SK-N-SH (cell line): ENCODE measurements around the gene P4HA1. TPM values are rescaled to one million over a fixed set of nuclear protein-coding genes. Genes with fewer than 3 reads are reported as not detected.
"Not testable (repeated sequence)": the region's sequence is repeated elsewhere in the genome, so short reads cannot be mapped to it uniquely, and the experiment has no call there.

Experiments
- CTCF ChIA-PET: fragments of 300-600, 350-600 bp; formaldehyde crosslinking; extraction: SDS; loops from one replicate; lab custom pipeline; 2021; lab: Yijun Ruan, JAX
- POLR2A ChIA-PET: fragments of 350-600 bp; sonication (Branson Sonifier 250); formaldehyde crosslinking; extraction: SDS; loops from one replicate; lab custom pipeline; 2020; ENCODE audit warnings: antibody characterized with exemption, inconsistent platforms; lab: Yijun Ruan, JAX
- DNase-seq: peaks from one replicate; pipeline ENCODE4 v3.0.0; 2012
- H2AFZ ChIP-seq: fragments of 200-600 bp; sonication (generic); 2 replicates; pipeline ENCODE4 v1.8.1; 2016; ENCODE audit warnings: antibody characterized with exemption, mild to moderate bottlenecking, low read depth
- H3F3A ChIP-seq: fragments of 200-600 bp; sonication (generic); replicated peaks from 2 replicates; pipeline ENCODE3; 2016; ENCODE audit warnings: antibody characterized with exemption, mild to moderate bottlenecking; ENCODE audit not compliant: insufficient read depth
- H3K27ac ChIP-seq, 2 experiments: fragments of 200-500 bp in 1 of 2; fragments of 200-600 bp in 1 of 2; sonication (Bioruptor generic) in 1 of 2; sonication (generic), shearing (Covaris generic) in 1 of 2; 2 replicates each; pipeline versions ENCODE4 v1.5.1 to v1.6.1; 2014 to 2016; ENCODE audit warnings: low read depth in 2 of 2, inconsistent platforms in 1 of 2, low read length in 1 of 2, mild to moderate bottlenecking in 1 of 2, mixed read lengths in 1 of 2
- H3K27me3 ChIP-seq: fragments of 200-600 bp; sonication (generic), shearing (Covaris generic); 2 replicates; pipeline ENCODE4 v1.6.1; 2016; ENCODE audit warnings: mixed run types; ENCODE audit not compliant: insufficient read depth
- H3K36me3 ChIP-seq, 2 experiments: fragments of 200-500 bp in 1 of 2; fragments of 200-600 bp in 1 of 2; sonication (Bioruptor generic) in 1 of 2; sonication (generic) in 1 of 2; replicated peaks in 1 of 2; 2 replicates each; pipeline versions ENCODE3 to v1.5.1; 2014 to 2016; ENCODE audit warnings: low read length in 1 of 2, mild to moderate bottlenecking in 1 of 2; ENCODE audit not compliant: insufficient read depth in 2 of 2, control insufficient read depth in 1 of 2
- H3K4me1 ChIP-seq, 2 experiments: fragments of 200-500 bp in 1 of 2; fragments of 200-600 bp in 1 of 2; sonication (Bioruptor generic) in 1 of 2; sonication (generic), shearing (Covaris generic) in 1 of 2; 2 replicates each; pipeline versions ENCODE4 v1.5.1 to v1.6.1; 2014 to 2016; ENCODE audit warnings: low read depth in 1 of 2, low read length in 1 of 2, mixed run types in 1 of 2; ENCODE audit not compliant: insufficient read depth in 2 of 2, control insufficient read depth in 1 of 2
- H3K4me2 ChIP-seq: fragments of 200-600 bp; sonication (generic), shearing (Covaris generic); 2 replicates; pipeline ENCODE4 v1.6.1; 2017; ENCODE audit warnings: mixed run types
- H3K4me3 ChIP-seq, 2 experiments: fragments of 200-500 bp in 1 of 2; fragments of 200-600 bp in 1 of 2; sonication (Bioruptor generic) in 1 of 2; sonication (generic), shearing (Covaris generic) in 1 of 2; 2 replicates each; pipeline versions ENCODE4 v1.5.1 to v1.8.1; 2014 to 2016; ENCODE audit warnings: low read depth in 2 of 2, inconsistent platforms in 1 of 2, low read length in 1 of 2, mild to moderate bottlenecking in 1 of 2, mixed read lengths in 1 of 2, moderate library complexity in 1 of 2
- H3K79me2 ChIP-seq: fragments of 200-600 bp; sonication (generic); 2 replicates; pipeline ENCODE4 v1.8.1; 2017; ENCODE audit warnings: mild to moderate bottlenecking; ENCODE audit not compliant: insufficient read depth
- H3K9ac ChIP-seq: fragments of 200-600 bp; sonication (generic); 2 replicates; pipeline ENCODE4 v1.6.1; 2017; ENCODE audit warnings: mixed run types
- H3K9me2 ChIP-seq: fragments of 200-600 bp; sonication (generic); 2 replicates; pipeline ENCODE4 v1.6.1; 2017; ENCODE audit warnings: mixed run types
- H3K9me3 ChIP-seq: fragments of 200-600 bp; sonication (generic); 2 replicates; pipeline ENCODE4 v1.6.1; 2017; ENCODE audit warnings: mixed run types, mild to moderate bottlenecking, moderate library complexity
- H4K20me1 ChIP-seq: fragments of 200-600 bp; sonication (generic); 2 replicates; pipeline ENCODE4 v1.6.1; 2017; ENCODE audit warnings: mild to moderate bottlenecking, mixed run types; ENCODE audit not compliant: insufficient read depth
- MXI1 ChIP-seq: IDR thresholded peaks from 2 replicates; pipeline ENCODE4 v1.6.1; 2012; ENCODE audit warnings: mild to moderate bottlenecking, low read depth, low read length, improper control_type of control experiment
- NFIC ChIP-seq: IDR thresholded peaks from 2 replicates; pipeline ENCODE4 v1.4.0; 2012; ENCODE audit warnings: borderline replicate concordance
- WGBS: methylation state at CpG from one replicate; pipeline ENCODE4 v1.1.6; 2017; ENCODE audit warnings: low lambda C conversion rate; 5-methylcytosine and 5-hydroxymethylcytosine counted together
- polyA plus RNA-seq, 3 experiments: library from polyadenylated mRNA; depleted of rRNA; stranded (reverse); fragments of >200 nt; gene quantifications; 2 replicates each; pipeline ENCODE4 v1.2.3, GENCODE V29; 2012

Gene P4HA1
- polyA plus RNA-seq, 1 of the 3 experiments (the other 2 are of a cell fraction): 34.8 TPM

- Histone ChIP-seq H3K27ac (no peak overlapping the region), H3K79me2 (no peaks in the 10 kb centered on the region), H3K4me2 (no peak overlapping the region), H3F3A (peaks cover 9% of the 10 kb centered on the region), H3K9me3 (peaks cover 9% of the 10 kb centered on the region; the same call in 1 of the 2 replicates), H3K9ac (no peak overlapping the region), H3K9me2 (no peaks in the 10 kb centered on the region), H3K4me3 (no peak overlapping the region), H4K20me1 (no peaks in the 10 kb centered on the region)
- WGBS: 62% methylated on average over 2 of the region's 2 CpGs
- CTCF ChIA-PET: no interaction called here
- TF ChIP-seq NFIC (no peak), MXI1 (no peak)
- TF ChIP-seq, all 33 proteins: peak for 0
- H3K36me3 ChIP-seq: peaks cover 0 to 18% of the 10 kb centered on the region in 2 experiments
- H3K4me1 ChIP-seq: no peaks in the 10 kb centered on the region
- DNase-seq: no peak
- H3K27me3 ChIP-seq: no peaks in the 10 kb centered on the region
- POLR2A ChIA-PET: no interaction called here
- no peak overlapping the region for H2AFZ ChIP-seq
Observed at GRCh38 chr10:72997099-72997498, 99.6 kb downstream of the P4HA1 start.

DNA sequence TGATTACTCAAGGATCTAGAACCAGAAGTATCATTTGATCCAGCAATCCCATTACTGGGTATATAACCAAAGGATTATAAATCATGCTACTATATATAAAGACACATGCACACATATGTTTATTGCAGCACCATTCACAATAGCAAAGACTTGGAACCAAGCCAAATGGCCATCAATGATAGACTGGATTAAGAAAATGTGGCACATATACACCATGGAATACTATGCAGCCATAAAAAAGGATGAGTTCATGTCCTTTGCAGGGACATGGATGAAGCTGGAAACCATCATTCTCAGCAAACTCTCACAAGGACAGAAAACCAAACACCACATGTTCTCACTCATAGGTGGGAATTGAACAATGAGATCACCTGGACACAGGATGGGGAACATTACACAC is 101.2 kb downstream of the P4HA1 start:
- POLR2A ChIA-PET, H3K9me2 ChIP-seq, DNase-seq, H3K27me3 ChIP-seq, CTCF ChIA-PET, H4K20me1 ChIP-seq, H3K4me2 ChIP-seq, H2AFZ ChIP-seq, H3F3A ChIP-seq, H3K9ac ChIP-seq, H3K36me3 ChIP-seq, H3K4me3 ChIP-seq, H3K79me2 ChIP-seq, H3K9me3 ChIP-seq, H3K4me1 ChIP-seq, H3K27ac ChIP-seq: not testable (repeated sequence)

GRCh38 chr10:72989771-72990170 is 106.9 kb downstream of the P4HA1 start:
- H3K4me1 ChIP-seq, DNase-seq, H2AFZ ChIP-seq, H3K27me3 ChIP-seq, H3K9me3 ChIP-seq, H3K9me2 ChIP-seq, H3K79me2 ChIP-seq, H3K27ac ChIP-seq, H3K4me2 ChIP-seq, H3F3A ChIP-seq, H3K9ac ChIP-seq, POLR2A ChIA-PET, H3K36me3 ChIP-seq, H3K4me3 ChIP-seq, H4K20me1 ChIP-seq: not testable (repeated sequence)
- WGBS: 91% methylated on average over 5 of the region's 7 CpGs
- CTCF ChIA-PET: interaction anchor here (0.6 to 1.7 kb wide), 2 partner anchors 34 to 106 kb away, joined by 3 to 5 read pairs; no protein-coding TSS in a partner anchor

DNA sequence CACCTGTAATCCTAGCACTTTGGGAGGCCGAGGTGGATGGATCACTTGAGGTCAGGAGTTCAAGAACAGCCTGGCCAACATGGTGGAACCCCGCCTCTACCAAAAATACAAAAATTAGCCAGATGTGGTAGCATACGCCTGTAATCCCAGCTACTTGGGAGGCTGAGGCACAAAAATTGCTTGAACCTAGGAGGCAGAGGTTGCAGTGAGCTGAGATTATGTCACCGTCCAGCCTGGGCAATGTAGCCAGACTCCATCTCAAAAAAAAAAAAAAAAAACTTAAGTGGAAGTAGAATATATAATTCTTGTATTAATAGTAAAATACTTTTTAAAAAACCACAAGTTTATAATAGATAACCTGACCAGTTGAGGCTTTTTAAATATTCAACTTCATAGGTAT is 112.0 kb downstream of the P4HA1 start:
- CTCF ChIA-PET: interaction anchor here (1.7 kb wide), 1 partner anchor 26 kb away, joined by 4 read pairs; no protein-coding TSS in a partner anchor
- 86% methylated on average over 4 of the region's 4 CpGs for WGBS
- H3K79me2 ChIP-seq, H3F3A ChIP-seq, H3K27ac ChIP-seq, POLR2A ChIA-PET, H3K27me3 ChIP-seq, H3K9me2 ChIP-seq, H3K4me2 ChIP-seq, H3K4me3 ChIP-seq, H3K4me1 ChIP-seq, H3K9ac ChIP-seq, H2AFZ ChIP-seq, DNase-seq, H3K9me3 ChIP-seq, H4K20me1 ChIP-seq, H3K36me3 ChIP-seq: not testable (repeated sequence)
